Common myeloid progenitor, CD34-positive (primary cell): ENCODE data around the gene CCDC97.

Source experiments
- CTCF ChIA-PET: fragments of 350-600 bp; sonication (Branson Sonifier 250); formaldehyde crosslinking; loops from one replicate; lab custom pipeline; 2021; ENCODE audit warnings: antibody characterized with exemption; lab: Charles Lee
- POLR2A ChIA-PET: fragments of 350-600 bp; sonication (Branson Sonifier 250); formaldehyde crosslinking; loops from one replicate; lab custom pipeline; 2021; ENCODE audit warnings: antibody characterized with exemption; lab: Charles Lee
- DNase-seq, 3 donors: peaks; one replicate each; pipeline versions ENCODE4 v3.0.0 to v3.0.0-alpha.2; 2013
- H3K27ac ChIP-seq, 2 experiments: 1 replicate in 1 of 2; 2 replicates in 1 of 2; pipeline ENCODE4 v1.7.0; 2013; ENCODE audit warnings: inconsistent platforms in 2 of 2, low read length in 2 of 2, mild to moderate bottlenecking in 2 of 2, low read depth in 1 of 2, moderate library complexity in 1 of 2; ENCODE audit not compliant: severe bottlenecking in 2 of 2, insufficient read depth in 1 of 2, poor library complexity in 1 of 2
- H3K27me3 ChIP-seq, 5 experiments: replicated peaks in 2 of 5; 1 replicate in 3 of 5; 2 replicates in 2 of 5; pipeline versions ENCODE4 v1.6.1 to v1.7.0; 2013; ENCODE audit warnings: low read length in 4 of 5, mild to moderate bottlenecking in 2 of 5, moderate library complexity in 2 of 5, inconsistent platforms in 1 of 5; ENCODE audit not compliant: insufficient read depth in 5 of 5, control insufficient read depth in 4 of 5
- H3K36me3 ChIP-seq, 4 experiments: 1 replicate in 2 of 4; 2 replicates in 2 of 4; pipeline versions ENCODE4 v1.6.1 to v1.7.0; 2013; ENCODE audit warnings: low read length in 3 of 4, control low read depth in 1 of 4, mild to moderate bottlenecking in 1 of 4; ENCODE audit not compliant: control insufficient read depth in 4 of 4, insufficient read depth in 4 of 4
- H3K4me1 ChIP-seq, 4 experiments: 1 replicate in 3 of 4; 2 replicates in 1 of 4; pipeline versions ENCODE4 v1.6.1 to v1.7.1; 2013; ENCODE audit warnings: low read length in 3 of 4, mild to moderate bottlenecking in 3 of 4, control low read depth in 1 of 4, inconsistent platforms in 1 of 4, moderate library complexity in 1 of 4; ENCODE audit not compliant: control insufficient read depth in 4 of 4, insufficient read depth in 4 of 4; ENCODE audit errors: control extremely low read depth in 1 of 4
- H3K4me3 ChIP-seq, 7 experiments: 1 replicate in 4 of 7; 2 replicates in 3 of 7; pipeline versions ENCODE4 v1.5.1 to v1.7.0; 2013; ENCODE audit warnings: mild to moderate bottlenecking in 7 of 7, low read length in 6 of 7, moderate library complexity in 6 of 7, inconsistent platforms in 2 of 7, low read depth in 2 of 7, control low read depth in 1 of 7; ENCODE audit not compliant: insufficient read depth in 4 of 7, control insufficient read depth in 1 of 7; ENCODE audit errors: extremely low read depth in 1 of 7
- H3K9me3 ChIP-seq, 5 experiments: 1 replicate in 4 of 5; 2 replicates in 1 of 5; pipeline versions ENCODE4 v1.6.1 to v1.7.1; 2013; ENCODE audit warnings: low read length in 4 of 5, mild to moderate bottlenecking in 2 of 5, inconsistent platforms in 1 of 5, low read depth in 1 of 5, moderate library complexity in 1 of 5; ENCODE audit not compliant: control insufficient read depth in 4 of 5, insufficient read depth in 2 of 5; ENCODE audit errors: control extremely low read depth in 1 of 5
- WGBS: methylation state at CpG from one replicate; pipeline ENCODE4 v1.1.5; 2013; ENCODE audit not compliant: insufficient coverage; 5-methylcytosine and 5-hydroxymethylcytosine counted together

Gene CCDC97

DNA sequence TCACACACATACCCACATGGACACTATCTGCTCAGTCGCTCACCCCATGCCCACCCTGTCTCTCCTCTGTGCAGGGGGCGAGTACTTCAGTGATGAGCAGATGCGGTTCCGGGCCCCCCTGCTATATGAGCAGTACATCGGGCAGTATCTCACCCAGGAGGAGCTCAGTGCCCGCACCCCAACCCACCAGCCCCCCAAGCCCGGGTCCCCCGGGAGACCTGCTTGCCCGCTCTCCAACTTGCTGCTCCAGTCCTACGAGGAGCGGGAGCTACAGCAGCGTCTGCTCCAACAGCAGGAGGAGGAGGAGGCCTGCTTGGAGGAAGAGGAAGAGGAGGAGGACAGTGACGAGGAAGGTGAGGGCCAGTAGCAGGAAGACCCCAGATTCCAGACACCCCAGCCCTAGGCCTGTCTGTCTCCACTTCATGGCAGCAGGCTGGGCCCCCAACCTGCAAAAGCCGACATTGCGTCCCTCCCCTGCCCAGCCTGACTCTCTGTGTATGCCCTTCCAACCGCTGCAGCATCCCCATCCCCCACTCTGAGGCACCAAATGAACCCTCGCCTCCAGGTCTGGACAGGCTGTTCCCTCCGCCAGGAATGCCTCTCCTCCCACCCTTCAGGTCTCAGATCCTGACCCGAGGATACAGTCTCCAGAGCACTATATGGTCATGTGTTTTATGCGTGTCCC is 9.7 kb downstream of the CCDC97 start:
- Histone ChIP-seq H3K4me3 (no peak overlapping the region), H3K9me3 (no peaks in the 10 kb centered on the region), H3K27me3 (no peaks in the 10 kb centered on the region), H3K36me3 (peaks cover 7 to 70% (median 49%) of the 10 kb centered on the region in 4 experiments), H3K27ac (no peak overlapping the region), H3K4me1 (peaks cover 3 to 42% (median 40%) of the 10 kb centered on the region in 4 experiments)
- CTCF ChIA-PET = interaction anchor here (1.3 kb wide), 1 partner anchor 9 kb away, joined by 6 read pairs; no protein-coding TSS in a partner anchor
- 98% methylated on average over 16 of the region's 20 CpGs for WGBS
- no peak for DNase-seq
- POLR2A ChIA-PET = interaction anchor here (1.0 to 11.8 kb wide), 2 partner anchors 8 to 34 kb away, joined by 3 to 165 read pairs; partner anchors contain the start of gene TGFB1

DNA sequence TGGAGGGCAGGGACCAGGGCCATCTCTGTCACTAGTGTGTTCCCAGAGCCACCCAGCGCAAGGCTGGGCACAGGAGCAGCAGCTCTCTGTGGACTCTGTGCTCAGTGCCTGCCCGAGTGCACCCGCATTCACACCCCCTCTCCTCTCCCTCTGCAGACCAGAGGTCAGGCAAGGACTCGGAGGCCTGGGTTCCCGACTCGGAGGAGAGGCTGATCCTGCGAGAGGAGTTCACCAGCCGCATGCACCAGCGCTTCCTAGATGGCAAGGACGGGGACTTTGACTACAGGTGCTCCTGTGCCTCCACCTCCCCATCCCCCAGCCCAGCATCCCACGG is 10.2 kb downstream of the CCDC97 start:
- POLR2A ChIA-PET = interaction anchor here (0.6 to 11.8 kb wide), 4 partner anchors 9 to 239 kb away, joined by 3 to 165 read pairs (median 3); partner anchors contain the start of gene TGFB1
- CTCF ChIA-PET = interaction anchor here (1.0 to 1.3 kb wide), 2 partner anchors 9 to 35 kb away, joined by 6 read pairs; no protein-coding TSS in a partner anchor
- DNase-seq = no peak
- Histone ChIP-seq H3K27me3 (no peaks in the 10 kb centered on the region), H3K4me3 (no peak overlapping the region), H3K4me1 (peaks cover 4 to 47% (median 45%) of the 10 kb centered on the region in 4 experiments), H3K27ac (no peak overlapping the region), H3K36me3 (peaks cover 7 to 73% (median 47%) of the 10 kb centered on the region in 4 experiments), H3K9me3 (no peaks in the 10 kb centered on the region)
- WGBS = 100% methylated on average over 7 of the region's 11 CpGs

DNA sequence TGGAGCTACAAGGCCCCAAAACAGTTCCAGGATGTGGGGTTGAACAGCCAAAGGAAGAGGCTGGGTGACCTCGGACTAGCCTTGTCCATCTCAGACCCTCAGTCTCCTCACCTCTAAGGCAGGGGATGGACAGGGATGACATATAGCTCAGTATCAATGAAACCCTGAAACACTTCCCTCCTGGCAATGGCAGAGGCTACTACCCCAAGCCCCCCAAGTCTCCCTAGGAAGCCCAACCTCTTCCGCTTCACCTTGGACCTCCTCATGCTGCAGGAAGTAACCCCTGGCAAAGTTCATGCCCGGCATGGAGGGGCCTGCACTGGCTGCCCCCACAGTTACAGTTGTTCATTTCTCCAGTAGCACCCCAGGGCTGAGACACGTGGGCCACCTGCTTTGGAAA is 10.6 kb downstream of the CCDC97 start:
- Histone ChIP-seq H3K9me3 (no peaks in the 10 kb centered on the region), H3K27ac (no peak overlapping the region), H3K36me3 (peaks cover 7 to 73% (median 46%) of the 10 kb centered on the region in 4 experiments), H3K4me3 (no peak overlapping the region), H3K4me1 (peaks cover 4 to 52% (median 50%) of the 10 kb centered on the region in 4 experiments), H3K27me3 (no peaks in the 10 kb centered on the region)
- DNase-seq = no peak
- ChIA-PET POLR2A (interaction anchor here (0.6 to 11.8 kb wide), 5 partner anchors 9 to 239 kb away, joined by 3 to 165 read pairs (median 3); partner anchors contain the start of gene TGFB1), CTCF (interaction anchor here (0.7 to 1.9 kb wide), 5 partner anchors 9 to 111 kb away, joined by 3 to 6 read pairs (median 6); no protein-coding TSS in a partner anchor)
- WGBS = 100% methylated on average over 4 of the region's 4 CpGs

DNA sequence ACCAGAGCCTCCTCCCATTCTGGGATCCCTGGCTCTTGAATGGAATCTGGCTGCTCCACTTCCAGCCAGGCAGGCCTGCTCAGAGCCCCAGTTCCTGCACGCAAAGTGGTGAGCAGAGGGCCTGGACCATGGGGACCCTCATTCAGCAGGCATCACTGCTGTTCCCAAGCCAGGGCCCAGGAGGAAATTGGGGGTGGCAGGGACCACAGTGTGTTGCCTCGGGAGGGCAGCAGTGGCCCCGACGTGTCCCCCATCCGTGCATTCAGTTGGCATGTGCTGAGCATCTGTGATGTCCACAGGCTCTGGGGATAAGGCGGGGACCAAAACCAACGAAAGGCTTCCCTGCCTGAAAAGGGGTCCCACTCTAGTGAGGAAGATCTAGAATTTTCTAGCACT is 11.2 kb downstream of the CCDC97 start:
- ChIA-PET POLR2A (interaction anchor here (1.3 to 11.8 kb wide), 2 partner anchors 33 to 108 kb away, joined by 3 to 165 read pairs; partner anchors contain the start of gene TGFB1), CTCF (interaction anchor here (0.7 to 4.9 kb wide), 14 partner anchors 8 to 117 kb away, joined by 3 to 69 read pairs (median 4); partner anchors contain the start of gene TGFB1)
- Histone ChIP-seq H3K36me3 (peaks cover 7 to 68% (median 42%) of the 10 kb centered on the region in 4 experiments), H3K4me1 (peaks cover 5 to 58% (median 56%) of the 10 kb centered on the region in 4 experiments), H3K27ac (no peak overlapping the region), H3K27me3 (no peaks in the 10 kb centered on the region), H3K4me3 (peak overlapping the region in 2 of 7 experiments; percentile 20 to 28), H3K9me3 (no peaks in the 10 kb centered on the region)
- no peak for DNase-seq
- WGBS = 58% methylated on average over 7 of the region's 7 CpGs

DNA sequence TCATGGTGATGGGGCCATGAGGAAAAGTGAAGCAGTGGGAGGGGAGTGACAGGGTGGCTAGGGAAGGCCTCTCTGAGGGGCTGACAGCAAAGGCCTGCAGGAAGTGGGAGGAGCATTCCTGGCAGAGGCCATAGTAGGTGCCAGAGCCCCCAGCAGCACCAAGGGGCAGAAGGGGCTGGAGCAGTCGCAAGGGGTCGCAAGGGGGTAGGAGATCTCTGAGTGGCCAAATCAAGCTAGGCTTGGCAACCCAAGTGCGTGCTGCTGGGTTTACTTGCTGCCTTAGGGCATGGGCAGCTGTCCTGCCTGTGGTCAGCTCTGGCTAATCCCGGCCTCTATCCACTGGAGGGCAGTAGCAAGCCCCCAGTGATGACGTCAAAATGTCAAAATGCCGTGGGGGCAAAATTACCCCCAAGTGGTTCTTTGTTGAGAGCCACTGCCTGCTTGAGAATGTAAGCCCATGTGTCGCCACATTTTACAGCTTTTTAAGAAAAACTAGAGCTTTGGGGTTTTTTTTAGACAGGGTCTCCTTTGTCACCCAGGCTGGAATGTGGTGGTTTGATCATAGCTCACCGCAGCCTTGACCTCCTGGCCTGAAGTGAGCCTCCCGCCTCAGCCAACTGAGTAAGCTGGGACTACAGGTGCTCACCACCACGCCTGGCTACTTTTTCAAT is 11.8 kb downstream of the CCDC97 start:
- DNase-seq = peak in 1 of 3 donors; percentile 43
- H3K4me3 ChIP-seq = peak overlapping the region in 2 of 7 experiments; percentile 20 to 28
- H3K27me3 ChIP-seq = no peaks in the 10 kb centered on the region
- ChIA-PET POLR2A (interaction anchor here (0.7 to 11.8 kb wide), 5 partner anchors 10 to 118 kb away, joined by 3 to 165 read pairs (median 3); partner anchors contain the start of genes CCDC97, DMAC2 and TGFB1), CTCF (interaction anchor here (0.7 to 4.9 kb wide), 19 partner anchors 9 to 275 kb away, joined by 3 to 69 read pairs (median 4); partner anchors contain the start of genes B3GNT8 and TGFB1)
- peaks cover 4 to 65% (median 38%) of the 10 kb centered on the region in 4 experiments for H3K36me3 ChIP-seq
- WGBS = 59% methylated on average over 9 of the region's 10 CpGs
- H3K4me1 ChIP-seq = peaks cover 9 to 63% (median 61%) of the 10 kb centered on the region in 4 experiments
- peak overlapping the region in 1 of 2 experiments; percentile 88 for H3K27ac ChIP-seq
- H3K9me3 ChIP-seq = no peaks in the 10 kb centered on the region

DNA sequence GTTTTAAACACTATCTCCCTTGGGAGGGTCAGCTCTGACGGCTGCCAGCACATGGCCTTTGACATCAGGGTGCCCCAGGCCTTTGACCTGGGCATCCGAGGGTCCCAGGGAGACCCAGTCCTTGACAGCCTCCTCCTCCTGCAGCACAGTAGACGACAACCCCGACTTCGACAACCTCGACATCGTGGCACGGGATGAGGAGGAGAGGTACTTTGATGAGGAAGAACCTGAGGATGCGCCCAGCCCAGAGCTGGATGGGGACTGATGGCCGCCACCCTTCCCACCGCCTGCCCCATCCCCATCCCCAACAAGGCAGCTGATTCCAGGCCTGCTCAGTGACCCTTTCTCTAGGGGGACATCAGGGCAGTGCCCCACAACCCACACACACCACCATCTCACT is 12.5 kb downstream of the CCDC97 start:
- no peaks in the 10 kb centered on the region for H3K9me3 ChIP-seq
- H3K4me1 ChIP-seq = peaks cover 15 to 70% (median 68%) of the 10 kb centered on the region in 4 experiments
- H3K36me3 ChIP-seq = peaks cover 0 to 58% (median 31%) of the 10 kb centered on the region in 4 experiments
- DNase-seq = no peak
- no peaks in the 10 kb centered on the region for H3K27me3 ChIP-seq
- H3K4me3 ChIP-seq = peak overlapping the region in 4 of 7 experiments; percentile 28 to 58 (median 34)
- ChIA-PET POLR2A (interaction anchor here (0.7 to 11.8 kb wide), 6 partner anchors 9 to 117 kb away, joined by 3 to 165 read pairs (median 4); partner anchors contain the start of genes CCDC97, DMAC2 and TGFB1), CTCF (interaction anchor here (0.8 to 4.9 kb wide), 16 partner anchors 9 to 234 kb away, joined by 3 to 69 read pairs (median 4); partner anchors contain the start of genes B3GNT8 and TGFB1)
- WGBS = 93% methylated on average over 11 of the region's 11 CpGs
- peak overlapping the region in 1 of 2 experiments; percentile 88 for H3K27ac ChIP-seq
